GM19397 (cell line): ENCODE measurements around the gene ADRA1B.

ENCODE experiments used
- ATAC-seq: cut with Tn5 transposase; IDR thresholded peaks from one replicate; pipeline ENCODE4 v1.9.1; 2021; ENCODE audit warnings: mild to moderate bottlenecking, moderate library complexity; ENCODE audit not compliant: unreplicated experiment

Gene ADRA1B

GRCh38 chr5:159915904-159916840 lies at the start of gene ADRA1B:
Gene ADRA1B, plus strand, starts transcription at chr5:159916482. Its CDS starts 424 bp downstream, at chr5:159916906.
- peak; percentile 67 for ATAC-seq

- ATAC-seq: no peak
Measured at GRCh38 chr5:159873680-159874079, 42.6 kb upstream of the ADRA1B start.

DNA sequence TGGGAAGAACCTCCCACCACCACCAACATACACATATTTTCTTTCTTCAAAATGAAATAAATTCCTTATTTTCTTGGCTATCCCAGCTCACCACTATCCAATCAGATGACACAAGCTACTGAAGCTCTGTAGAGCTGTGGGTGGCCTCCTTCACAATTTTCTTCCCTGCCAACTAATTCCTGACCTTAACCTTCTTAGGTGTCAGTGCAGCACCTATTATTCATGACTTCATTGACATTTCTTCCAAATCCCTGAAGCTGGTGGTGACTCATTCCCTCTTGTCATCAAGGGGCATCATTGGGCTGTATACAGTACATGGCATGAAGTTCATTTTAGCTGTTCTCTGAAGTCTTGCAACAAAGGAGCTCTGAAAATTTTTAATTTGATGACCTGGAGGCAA lies 42.0 kb upstream of the ADRA1B start:
- ATAC-seq: no peak

DNA sequence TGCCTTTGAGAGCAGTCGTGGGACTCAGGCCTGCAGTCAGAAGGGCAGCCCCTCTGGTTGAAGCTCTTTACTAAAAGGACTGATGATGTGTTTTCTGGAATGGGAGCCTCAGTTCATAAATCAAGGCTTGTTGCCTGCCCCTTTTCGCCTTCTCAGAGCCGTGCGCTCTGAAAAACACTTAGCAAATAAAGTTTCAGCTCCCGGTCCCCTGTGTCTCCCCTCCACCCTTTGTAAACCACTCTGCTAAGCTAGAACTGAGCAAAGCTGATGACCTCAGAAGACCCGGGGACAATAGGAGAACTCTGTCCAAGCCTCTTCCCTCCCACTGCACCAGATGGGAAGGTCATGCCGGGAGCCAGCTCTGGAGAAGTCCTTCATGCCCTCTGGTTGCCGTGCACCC lies 39.3 kb upstream of the ADRA1B start:
- ATAC-seq: no peak

DNA sequence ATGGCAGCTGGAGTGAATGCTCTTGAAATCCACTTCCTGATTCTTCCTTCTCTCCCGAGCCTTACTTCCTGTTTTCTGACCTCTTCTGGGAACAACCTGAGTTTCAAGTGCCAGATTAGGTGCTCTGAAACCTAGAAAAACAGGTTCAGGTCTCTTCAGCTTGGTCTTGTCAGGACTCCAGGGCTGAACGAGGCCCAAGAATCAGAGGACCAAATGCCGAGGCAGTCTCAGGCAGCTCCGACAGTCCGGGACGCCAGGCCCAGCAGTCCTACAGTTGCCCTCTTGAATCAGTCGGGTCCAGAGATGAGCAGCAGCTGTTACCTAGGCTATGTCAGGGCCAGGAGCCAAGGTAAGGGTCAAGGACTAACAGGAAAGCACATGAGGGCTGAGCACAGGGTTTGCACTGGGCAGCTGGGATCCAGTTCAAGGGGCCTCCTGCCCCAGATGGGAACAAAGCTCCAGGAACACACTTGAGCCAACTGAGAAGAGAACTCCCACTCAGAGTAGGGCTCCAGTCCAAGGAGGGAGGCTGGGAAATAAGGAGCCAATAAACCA lies 38.3 kb upstream of the ADRA1B start:
- no peak for ATAC-seq

- ATAC-seq: no peak
Measured at GRCh38 chr5:159878988-159879471, 37.3 kb upstream of the ADRA1B start.

DNA sequence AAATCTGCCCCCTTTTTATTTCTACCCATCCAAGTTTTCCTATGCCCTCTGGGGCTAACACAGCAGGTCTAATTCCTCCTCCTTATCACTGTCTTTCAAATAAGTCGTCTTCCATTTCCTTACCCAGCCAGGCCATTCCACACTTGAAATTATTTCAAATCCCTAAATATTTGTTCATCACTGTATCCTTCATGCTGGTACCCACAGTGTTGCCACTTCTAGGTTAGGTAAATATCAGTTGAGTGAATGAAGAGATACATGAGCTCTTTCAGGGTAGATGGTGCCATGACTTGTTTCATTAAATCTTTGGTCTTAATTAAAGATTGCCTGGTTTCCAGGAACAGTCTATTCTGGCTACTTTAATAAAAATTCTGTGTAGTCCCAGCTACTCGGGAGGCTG lies 35.6 kb upstream of the ADRA1B start:
- no peak for ATAC-seq

DNA sequence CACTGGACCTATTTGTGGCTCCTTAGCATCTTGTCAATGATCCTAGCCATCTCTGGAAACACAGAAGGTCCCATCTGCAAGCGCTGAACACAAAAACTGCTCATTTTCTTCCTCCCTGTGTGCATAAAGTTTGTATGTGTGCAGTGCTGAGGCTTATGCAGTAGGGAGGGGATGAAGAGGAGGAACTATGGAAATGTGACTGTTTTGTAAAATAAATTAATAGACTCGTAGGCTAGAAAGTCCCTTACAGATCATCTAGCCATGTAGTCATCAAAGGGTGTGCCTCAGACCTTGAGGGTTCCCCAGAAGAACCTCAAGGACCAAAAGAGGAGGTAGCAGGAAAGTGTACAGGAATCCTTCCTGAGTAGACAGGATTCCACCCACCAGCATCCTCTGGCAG lies 34.3 kb upstream of the ADRA1B start:
- ATAC-seq: no peak

DNA sequence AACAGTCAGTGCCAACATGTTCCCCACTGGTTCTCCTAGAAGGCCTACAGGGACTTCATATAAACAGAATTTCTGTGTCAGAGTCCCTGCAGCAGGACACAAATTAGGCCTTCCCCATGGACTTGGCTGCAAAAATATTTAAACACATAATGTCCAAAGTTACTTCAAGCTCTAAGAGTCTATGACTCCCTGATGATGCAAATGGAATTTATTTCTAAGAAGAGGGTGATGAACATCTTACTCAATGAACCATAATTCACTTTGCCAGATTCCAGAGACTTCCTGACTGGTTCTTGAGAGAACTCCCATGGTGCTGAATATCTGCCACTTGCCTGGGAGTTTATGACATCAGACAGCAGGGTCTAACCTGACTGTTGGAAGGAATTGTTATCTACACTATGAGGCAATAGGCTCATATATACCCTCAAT lies 32.7 kb upstream of the ADRA1B start:
- no peak for ATAC-seq

DNA sequence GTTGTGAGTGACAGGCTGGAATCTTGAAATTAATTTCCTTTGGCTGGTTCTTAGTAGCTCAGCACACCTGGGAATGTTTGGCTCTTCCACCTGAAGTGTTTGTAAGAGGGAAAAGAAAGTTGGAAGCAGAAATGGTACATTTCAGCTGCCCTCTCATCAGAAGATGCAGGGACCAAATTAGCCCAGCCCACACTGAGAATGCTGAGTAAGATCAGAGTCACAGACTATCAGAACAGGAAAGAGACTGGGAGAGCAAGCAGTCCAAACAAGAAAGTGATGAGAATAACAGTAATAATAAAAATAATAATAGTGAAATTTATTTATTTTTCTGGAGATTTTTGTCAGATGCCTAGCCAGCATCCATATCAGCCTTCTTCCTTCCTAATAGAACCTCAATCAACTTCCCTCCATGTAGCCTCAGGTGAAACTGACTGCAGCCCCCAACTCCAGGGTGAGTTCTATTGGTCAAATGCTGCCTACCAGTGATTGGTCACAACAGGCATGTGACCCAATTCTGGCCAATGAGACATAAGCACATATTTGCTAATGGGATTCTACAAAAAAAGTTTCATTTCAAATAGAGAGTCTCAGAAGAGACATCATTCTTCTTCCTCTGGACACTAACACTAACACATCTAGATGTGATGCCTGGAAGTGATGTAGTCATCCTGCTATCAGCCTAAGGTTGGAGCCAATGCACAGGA lies 31.2 kb upstream of the ADRA1B start:
- ATAC-seq: no peak

GRCh38 chr5:159886296-159886695 lies 30.0 kb upstream of the ADRA1B start:
- ATAC-seq: no peak

DNA sequence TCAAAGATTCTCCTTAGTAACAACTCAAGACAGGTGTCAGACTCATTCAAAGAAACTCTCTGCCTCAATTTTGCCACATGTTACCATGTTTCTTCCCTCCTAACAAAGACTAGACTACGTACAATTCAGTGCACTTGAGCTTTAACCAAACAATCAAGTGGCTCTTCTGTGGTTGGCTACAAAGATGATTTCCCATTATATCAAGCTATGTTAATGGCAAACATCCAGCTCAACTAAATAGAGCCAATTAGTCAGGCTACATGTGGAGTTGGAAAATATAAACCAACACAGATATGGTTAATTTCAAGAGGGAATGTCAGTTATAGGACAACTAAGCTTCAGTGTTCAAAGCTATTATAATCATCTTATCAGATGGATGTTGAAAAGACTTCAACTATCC lies 29.2 kb upstream of the ADRA1B start:
- ATAC-seq: no peak

GRCh38 chr5:159888860-159889259 lies 27.4 kb upstream of the ADRA1B start:
- ATAC-seq: no peak

DNA sequence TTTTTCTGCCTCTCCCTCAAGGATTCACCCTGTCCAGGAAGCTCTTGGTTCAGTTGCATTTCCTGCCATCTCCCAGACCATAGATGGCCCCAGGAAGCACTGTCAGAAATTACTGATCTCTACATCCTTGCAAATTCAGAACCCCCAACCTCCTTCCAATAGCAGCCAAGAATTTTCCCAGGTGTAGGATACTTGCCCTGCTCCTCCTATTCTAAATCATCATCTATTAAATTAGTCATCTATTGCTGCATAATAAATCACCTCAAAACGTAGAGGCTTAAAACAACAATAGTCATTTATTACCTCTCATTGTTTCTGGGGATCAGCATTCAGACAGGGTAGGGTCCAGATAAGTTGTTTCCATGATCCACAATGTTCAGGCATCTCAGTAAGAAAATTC lies 26.1 kb upstream of the ADRA1B start:
- ATAC-seq: no peak

- ATAC-seq: no peak
Measured at GRCh38 chr5:159891371-159891770, 24.9 kb upstream of the ADRA1B start.

DNA sequence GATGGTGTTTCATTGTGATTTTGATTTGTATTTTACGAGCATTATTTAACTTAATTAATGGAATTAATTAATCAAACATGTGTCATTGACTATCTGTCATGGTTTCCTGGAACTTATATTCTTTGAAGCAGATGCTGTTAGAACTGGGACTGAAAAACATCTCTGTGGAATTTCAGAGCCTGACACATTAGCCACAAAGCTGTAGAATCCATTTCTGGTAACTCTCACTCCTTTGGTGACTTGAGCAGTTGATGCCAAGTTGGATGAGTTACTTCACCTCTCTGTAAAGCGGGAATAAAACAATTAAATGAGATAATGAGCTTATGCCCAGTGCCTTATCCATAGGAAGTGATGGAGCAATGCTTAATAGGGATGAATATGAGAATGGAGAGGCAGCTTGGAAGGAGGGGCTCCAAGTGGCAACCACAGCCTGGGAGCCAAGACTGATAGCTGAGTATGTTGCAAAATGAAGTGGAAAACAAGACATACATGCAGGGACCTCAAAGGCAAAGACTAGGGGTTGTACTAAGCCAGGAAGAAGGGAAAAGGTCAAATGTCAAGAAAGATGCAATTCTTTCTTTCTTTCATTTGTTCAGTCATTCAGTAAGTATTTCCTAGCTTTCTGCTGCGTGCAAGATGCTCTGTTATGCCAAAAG lies 23.1 kb upstream of the ADRA1B start:
- ATAC-seq: no peak

GRCh38 chr5:159894149-159894720 lies 22.0 kb upstream of the ADRA1B start:
- ATAC-seq: no peak

- ATAC-seq: no peak
Measured at GRCh38 chr5:159897786-159898393, 18.4 kb upstream of the ADRA1B start.

- ATAC-seq: no peak
Measured at GRCh38 chr5:159899067-159900049, 16.9 kb upstream of the ADRA1B start.
